Fibroblast of lung (primary cell): ENCODE data around the gene PGBD2.

Experiments used
- CTCF ChIP-seq, 2 donors: IDR thresholded peaks in 1 of 2; conservative IDR thresholded peaks in 1 of 2; 1 replicate in 1 of 2; 2 replicates in 1 of 2; pipeline ENCODE4 v1.5.1; 2011 to 2012; ENCODE audit warnings: low read length in 2 of 2, control low read depth in 1 of 2, inconsistent platforms in 1 of 2, low read depth in 1 of 2, mild to moderate bottlenecking in 1 of 2
- EZH2 ChIP-seq: IDR thresholded peaks from 2 replicates; pipeline ENCODE4 v1.5.1; 2012; ENCODE audit warnings: low read length, control low read depth, mild to moderate bottlenecking; ENCODE audit errors: missing control alignments

DNA sequence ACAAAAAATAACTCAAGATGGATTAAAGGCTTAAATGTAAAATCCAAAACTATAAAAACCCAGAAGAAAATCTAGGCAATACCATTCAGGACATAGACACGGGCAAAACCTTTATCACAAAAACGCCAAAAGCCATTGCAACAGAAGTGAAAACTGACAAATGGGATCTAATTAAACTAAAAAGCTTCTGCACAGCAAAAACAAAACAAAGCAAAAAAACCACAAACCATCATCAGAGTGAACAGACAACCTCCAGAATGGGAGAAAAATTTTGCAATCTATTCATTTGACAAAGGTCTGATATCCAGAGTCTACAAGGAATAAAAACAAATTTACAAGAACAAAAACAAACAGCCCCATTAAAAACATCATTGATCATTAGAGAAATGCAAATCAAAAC, 4.5 kb upstream of the PGBD2 start:
- no peak for TF ChIP-seq CTCF (conservative IDR thresholded peaks at IDR 0.05 in 1 of 2, IDR thresholded peaks at IDR 0.05 in 1 of 2; ENCODE audit: low read depth in 1 of 2, low read length in 2 of 2)
- TF ChIP-seq EZH2: no peak
